ENCODE results near the gene TMEM183A.

Gene TMEM183A

DNA sequence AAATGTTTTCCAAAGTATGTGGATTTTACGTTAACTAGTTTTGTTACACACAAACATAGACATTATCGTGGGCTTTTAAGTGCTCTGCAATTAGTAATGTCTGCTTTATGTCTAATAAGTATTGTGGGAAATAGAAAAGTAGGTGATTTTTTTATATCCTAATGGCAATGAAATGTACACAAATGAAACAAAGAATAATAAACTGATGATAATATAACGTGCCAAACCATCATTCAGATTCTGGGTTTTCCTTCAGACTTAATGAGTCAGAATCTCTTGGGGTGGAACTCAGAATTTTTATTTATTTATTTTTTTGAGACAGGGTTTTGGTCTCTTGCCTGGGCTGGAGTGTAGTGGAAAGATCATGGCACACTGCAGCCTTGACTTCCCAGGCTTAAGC, 2.0 kb downstream of the TMEM183A start:
- H3K4me1 ChIP-seq (ENCODE audit: low read length), result peaks cover 12% of the 10 kb centered on the region
- no peak overlapping the region for H2AFZ ChIP-seq (ENCODE audit: low read length)
- no peak overlapping the region for H3K9ac ChIP-seq (ENCODE audit: low read length)
- TF ChIP-seq, protein P1, sequence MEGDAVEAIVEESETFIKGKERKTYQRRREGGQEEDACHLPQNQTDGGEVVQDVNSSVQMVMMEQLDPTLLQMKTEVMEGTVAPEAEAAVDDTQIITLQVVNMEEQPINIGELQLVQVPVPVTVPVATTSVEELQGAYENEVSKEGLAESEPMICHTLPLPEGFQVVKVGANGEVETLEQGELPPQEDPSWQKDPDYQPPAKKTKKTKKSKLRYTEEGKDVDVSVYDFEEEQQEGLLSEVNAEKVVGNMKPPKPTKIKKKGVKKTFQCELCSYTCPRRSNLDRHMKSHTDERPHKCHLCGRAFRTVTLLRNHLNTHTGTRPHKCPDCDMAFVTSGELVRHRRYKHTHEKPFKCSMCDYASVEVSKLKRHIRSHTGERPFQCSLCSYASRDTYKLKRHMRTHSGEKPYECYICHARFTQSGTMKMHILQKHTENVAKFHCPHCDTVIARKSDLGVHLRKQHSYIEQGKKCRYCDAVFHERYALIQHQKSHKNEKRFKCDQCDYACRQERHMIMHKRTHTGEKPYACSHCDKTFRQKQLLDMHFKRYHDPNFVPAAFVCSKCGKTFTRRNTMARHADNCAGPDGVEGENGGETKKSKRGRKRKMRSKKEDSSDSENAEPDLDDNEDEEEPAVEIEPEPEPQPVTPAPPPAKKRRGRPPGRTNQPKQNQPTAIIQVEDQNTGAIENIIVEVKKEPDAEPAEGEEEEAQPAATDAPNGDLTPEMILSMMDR (IDR thresholded peaks at IDR 0.05; ENCODE audit: low read length), result no peak
- no peak for TF ChIP-seq EZH2 (optimal IDR thresholded peaks at IDR 0.05; ENCODE audit: low read depth, low read length)
- TF ChIP-seq EZH2phosphoT487 (IDR thresholded peaks at IDR 0.05; ENCODE audit: low read length), result no peak
- H3K27ac ChIP-seq (ENCODE audit: low read length), result no peak overlapping the region
- H3K4me2 ChIP-seq (ENCODE audit: low read depth, low read length), result peak overlapping the region; percentile 72; the same call in 1 of the 2 replicates
- no peak overlapping the region for H3K4me3 ChIP-seq (ENCODE audit: low read length)
- H3K9me2 ChIP-seq (replicated peaks; ENCODE audit: insufficient read depth, low read length), result no peaks in the 10 kb centered on the region
- H3K27me3 ChIP-seq (replicated peaks; ENCODE audit: insufficient read depth, low read length), result no peaks in the 10 kb centered on the region
- peaks cover 60% of the 10 kb centered on the region for H3K79me2 ChIP-seq (ENCODE audit: low read length)
- DNase-seq, result no peak
- peaks cover 21% of the 10 kb centered on the region for H3F3A ChIP-seq (ENCODE audit: insufficient read depth, low read length)
- no peaks in the 10 kb centered on the region for H4K20me1 ChIP-seq (ENCODE audit: insufficient read depth, low read length)
- H3K9me3 ChIP-seq (replicated peaks; ENCODE audit: insufficient read depth, low read length), result no peaks in the 10 kb centered on the region
- peaks cover 13% of the 10 kb centered on the region; the same call in 1 of the 2 replicates for H3K36me3 ChIP-seq (replicated peaks; ENCODE audit: insufficient read depth, low read length)

DNA sequence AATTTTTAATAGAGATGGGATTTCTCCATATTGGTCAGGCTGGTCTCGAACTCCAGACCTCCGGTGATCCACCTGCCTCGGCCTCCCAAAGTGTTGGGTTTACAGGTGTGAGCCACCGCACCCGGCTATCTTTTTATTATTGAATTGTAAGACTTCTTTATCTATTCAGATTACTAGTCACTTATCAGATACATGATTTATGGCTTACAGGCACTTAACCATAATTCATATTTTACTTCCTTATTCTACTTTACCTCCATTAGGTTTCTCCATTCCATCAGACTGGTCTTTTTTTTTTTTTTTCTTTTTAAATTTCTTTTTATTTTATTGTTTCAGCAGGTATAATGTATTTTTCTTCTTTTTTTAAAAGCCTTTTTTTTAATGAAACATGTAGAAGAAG, 4.4 kb downstream of the TMEM183A start:
- Histone ChIP-seq H3K4me2 (ENCODE audit: low read depth, low read length) (no peak overlapping the region), H2AFZ (ENCODE audit: low read length) (no peak overlapping the region), H3F3A (ENCODE audit: insufficient read depth, low read length) (peaks cover 17% of the 10 kb centered on the region), H3K9me2 (replicated peaks; ENCODE audit: insufficient read depth, low read length) (no peaks in the 10 kb centered on the region), H3K4me1 (ENCODE audit: low read length) (peaks cover 8% of the 10 kb centered on the region), H3K4me3 (ENCODE audit: low read length) (no peak overlapping the region), H3K9me3 (replicated peaks; ENCODE audit: insufficient read depth, low read length) (no peaks in the 10 kb centered on the region), H3K27me3 (replicated peaks; ENCODE audit: insufficient read depth, low read length) (no peaks in the 10 kb centered on the region), H3K27ac (ENCODE audit: low read length) (no peak overlapping the region), H3K79me2 (ENCODE audit: low read length) (peaks cover 73% of the 10 kb centered on the region), H3K36me3 (replicated peaks; ENCODE audit: insufficient read depth, low read length) (peaks cover 18% of the 10 kb centered on the region), H4K20me1 (ENCODE audit: insufficient read depth, low read length) (no peaks in the 10 kb centered on the region), H3K9ac (ENCODE audit: low read length) (no peak overlapping the region)
- no peak for TF ChIP-seq EZH2 (optimal IDR thresholded peaks at IDR 0.05; ENCODE audit: low read depth, low read length)
- no peak for TF ChIP-seq EZH2phosphoT487 (IDR thresholded peaks at IDR 0.05; ENCODE audit: low read length)
- TF ChIP-seq, protein P1 (IDR thresholded peaks at IDR 0.05; ENCODE audit: low read length), result no peak
- DNase-seq, result no peak

DNA sequence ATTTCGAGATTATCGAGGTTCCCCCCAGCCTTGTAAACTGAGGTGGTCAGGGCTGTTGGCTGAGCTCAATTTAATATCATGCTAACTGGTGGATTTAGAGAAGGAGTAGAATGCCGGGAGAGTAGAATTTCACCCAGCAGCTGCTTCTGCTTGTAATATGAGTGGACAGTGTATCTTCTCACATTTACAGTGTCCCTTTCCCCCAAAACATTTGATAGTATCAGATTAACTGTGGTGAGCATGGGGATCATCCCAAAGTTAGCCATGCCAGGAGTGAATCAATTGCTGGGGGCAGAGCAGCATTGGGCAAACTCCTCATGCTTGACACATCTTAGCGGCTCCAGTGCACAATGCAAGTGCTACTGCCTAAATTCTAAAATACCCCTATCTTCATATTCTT, 9.9 kb downstream of the TMEM183A start:
- H3K4me2 ChIP-seq (ENCODE audit: low read depth, low read length), result no peak overlapping the region
- H3K9me2 ChIP-seq (replicated peaks; ENCODE audit: insufficient read depth, low read length), result no peaks in the 10 kb centered on the region
- 0 out of 2 replicates have a peak, but pooled peaks cover 2% of the 10 kb centered on the region for H4K20me1 ChIP-seq (ENCODE audit: insufficient read depth, low read length)
- no peak for DNase-seq
- no peak for TF ChIP-seq EZH2 (optimal IDR thresholded peaks at IDR 0.05; ENCODE audit: low read depth, low read length)
- TF ChIP-seq, protein P1 (IDR thresholded peaks at IDR 0.05; ENCODE audit: low read length), result no peak
- TF ChIP-seq EZH2phosphoT487 (IDR thresholded peaks at IDR 0.05; ENCODE audit: low read length), result no peak
- H3K27me3 ChIP-seq (replicated peaks; ENCODE audit: insufficient read depth, low read length), result no peaks in the 10 kb centered on the region
- no peaks in the 10 kb centered on the region for H3F3A ChIP-seq (ENCODE audit: insufficient read depth, low read length)
- H3K36me3 ChIP-seq (replicated peaks; ENCODE audit: insufficient read depth, low read length), result peaks cover 21% of the 10 kb centered on the region
- no peak overlapping the region for H3K9ac ChIP-seq (ENCODE audit: low read length)
- no peaks in the 10 kb centered on the region for H3K4me1 ChIP-seq (ENCODE audit: low read length)
- peaks cover 41% of the 10 kb centered on the region for H3K79me2 ChIP-seq (ENCODE audit: low read length)
- H3K4me3 ChIP-seq (ENCODE audit: low read length), result no peak overlapping the region
- H2AFZ ChIP-seq (ENCODE audit: low read length), result no peak overlapping the region
- H3K27ac ChIP-seq (ENCODE audit: low read length), result no peak overlapping the region
- no peaks in the 10 kb centered on the region for H3K9me3 ChIP-seq (replicated peaks; ENCODE audit: insufficient read depth, low read length)

Measured in MM.1S (cell line).